Skeletal muscle tissue (tissue), 4 donors: ENCODE results near the gene HERC3. TPM values are rescaled to one million over a fixed set of nuclear protein-coding genes. Genes with fewer than 3 reads are reported as not detected.

Experiments used
- H3K27ac ChIP-seq: one replicate; pipeline ENCODE4 v1.7.0; 2013; ENCODE audit warnings: mild to moderate bottlenecking, low read depth, low read length, inconsistent platforms
- H3K27me3 ChIP-seq, 3 donors: one replicate each; pipeline ENCODE4 v1.7.0; 2013; ENCODE audit warnings: low read length in 3 of 3; ENCODE audit not compliant: control insufficient read depth in 3 of 3, insufficient read depth in 3 of 3
- H3K36me3 ChIP-seq, 3 donors: one replicate each; pipeline ENCODE4 v1.7.0; 2013; ENCODE audit warnings: low read length in 3 of 3; ENCODE audit not compliant: control insufficient read depth in 3 of 3, insufficient read depth in 3 of 3
- H3K4me1 ChIP-seq, 3 donors: one replicate each; pipeline ENCODE4 v1.7.0; 2013; ENCODE audit warnings: low read length in 3 of 3, mild to moderate bottlenecking in 3 of 3; ENCODE audit not compliant: control insufficient read depth in 3 of 3, insufficient read depth in 3 of 3
- H3K4me3 ChIP-seq, 3 donors: one replicate each; pipeline ENCODE4 v1.7.0; 2013; ENCODE audit warnings: low read length in 3 of 3
- H3K9ac ChIP-seq, 3 donors: one replicate each; pipeline ENCODE4 v1.7.0; 2013; ENCODE audit warnings: low read length in 3 of 3, mild to moderate bottlenecking in 3 of 3, moderate library complexity in 2 of 3, low read depth in 1 of 3
- H3K9me3 ChIP-seq, 3 donors: one replicate each; pipeline ENCODE4 v1.7.0; 2013; ENCODE audit warnings: low read length in 3 of 3; ENCODE audit not compliant: control insufficient read depth in 3 of 3
- total RNA-seq: library from RNA; depleted of rRNA; stranded (reverse); fragments of >200 nt; gene quantifications from one replicate; pipeline ENCODE4 v1.2.3, GENCODE V29; 2014
- donor health status: Osteomylitis.

Gene HERC3
- total RNA-seq, 1 donor from 2014 or later = 16.7 TPM

- Histone ChIP-seq H3K27me3 (no peaks in the 10 kb centered on the region), H3K9me3 (no peaks in the 10 kb centered on the region), H3K36me3 (peaks cover 6 to 29% (median 16%) of the 10 kb centered on the region in 3 donors)
Measured at GRCh38 chr4:88705223-88705622, 112.9 kb downstream of the HERC3 start.

GRCh38 chr4:88705805-88706492 lies 113.7 kb downstream of the HERC3 start:
- Histone ChIP-seq H3K9me3 (no peaks in the 10 kb centered on the region), H3K4me3 (peak overlapping the region in 1 of 3 donors; percentile 17), H3K27me3 (no peaks in the 10 kb centered on the region), H3K27ac (peak overlapping the region; percentile 57), H3K36me3 (peaks cover 6 to 36% (median 18%) of the 10 kb centered on the region in 3 donors), H3K4me1 (peaks cover 4 to 12% (median 4%) of the 10 kb centered on the region in 3 donors), H3K9ac (no peak overlapping the region)

More at GRCh38 chr4:88705223-88705622, 112.9 kb downstream of the HERC3 start:
- H3K27ac ChIP-seq = no peak overlapping the region
- no peak overlapping the region for H3K9ac ChIP-seq
- no peak overlapping the region for H3K4me3 ChIP-seq
- peaks cover 4 to 12% (median 4%) of the 10 kb centered on the region in 3 donors for H3K4me1 ChIP-seq

GRCh38 chr4:88706574-88706973 lies 114.3 kb downstream of the HERC3 start:
- Histone ChIP-seq H3K9ac (peak overlapping the region; percentile 42 to 48 (median 48)), H3K27ac (peak overlapping the region; percentile 57), H3K36me3 (peaks cover 6 to 37% (median 19%) of the 10 kb centered on the region in 3 donors)

GRCh38 chr4:88709989-88710388 lies 117.7 kb downstream of the HERC3 start:
- H3K27me3 ChIP-seq = no peaks in the 10 kb centered on the region
- H3K4me1 ChIP-seq = peaks cover 4 to 12% (median 4%) of the 10 kb centered on the region in 3 donors
- H3K27ac ChIP-seq = no peak overlapping the region
- H3K9me3 ChIP-seq = no peaks in the 10 kb centered on the region
- no peak overlapping the region for H3K4me3 ChIP-seq
- H3K36me3 ChIP-seq = peaks cover 7 to 37% (median 22%) of the 10 kb centered on the region in 3 donors
- H3K9ac ChIP-seq = no peak overlapping the region

More at GRCh38 chr4:88706574-88706973, 114.3 kb downstream of the HERC3 start:
- H3K9me3 ChIP-seq = no peaks in the 10 kb centered on the region
- H3K4me1 ChIP-seq = peaks cover 4 to 12% (median 4%) of the 10 kb centered on the region in 3 donors
- H3K4me3 ChIP-seq = peak overlapping the region in 2 of 3 donors; percentile 8 to 17
- no peaks in the 10 kb centered on the region for H3K27me3 ChIP-seq

GRCh38 chr4:88713782-88714181 lies 121.5 kb downstream of the HERC3 start:
- Histone ChIP-seq H3K9ac (no peak overlapping the region), H3K27me3 (no peaks in the 10 kb centered on the region), H3K27ac (no peak overlapping the region), H3K4me1 (no peaks in the 10 kb centered on the region), H3K4me3 (no peak overlapping the region), H3K36me3 (peaks cover 4 to 34% (median 25%) of the 10 kb centered on the region in 3 donors), H3K9me3 (peaks cover 0 to 3% (median 0%) of the 10 kb centered on the region in 3 donors)

GRCh38 chr4:88718098-88718497 lies 125.8 kb downstream of the HERC3 start:
- Histone ChIP-seq H3K4me1 (peaks cover 21 to 26% (median 23%) of the 10 kb centered on the region in 3 donors), H3K4me3 (no peak overlapping the region), H3K27ac (no peak overlapping the region), H3K9ac (no peak overlapping the region), H3K36me3 (peaks cover 0 to 17% (median 10%) of the 10 kb centered on the region in 3 donors), H3K27me3 (no peaks in the 10 kb centered on the region), H3K9me3 (peaks cover 0 to 3% (median 0%) of the 10 kb centered on the region in 3 donors)

GRCh38 chr4:88719381-88719780 lies 127.1 kb downstream of the HERC3 start:
- Histone ChIP-seq H3K9ac (no peak overlapping the region), H3K9me3 (peaks cover 0 to 3% (median 0%) of the 10 kb centered on the region in 3 donors), H3K27ac (no peak overlapping the region), H3K4me1 (peaks cover 23 to 36% (median 28%) of the 10 kb centered on the region in 3 donors), H3K36me3 (peaks cover 3 to 20% (median 10%) of the 10 kb centered on the region in 3 donors), H3K27me3 (no peaks in the 10 kb centered on the region), H3K4me3 (no peak overlapping the region)

GRCh38 chr4:88720451-88721428 lies 128.5 kb downstream of the HERC3 start:
- Histone ChIP-seq H3K27ac (no peak overlapping the region), H3K4me1 (peaks cover 23 to 41% (median 28%) of the 10 kb centered on the region in 3 donors)

GRCh38 chr4:88722276-88722780 lies 130.0 kb downstream of the HERC3 start:
- Histone ChIP-seq H3K9ac (no peak overlapping the region), H3K4me1 (peaks cover 24 to 47% (median 30%) of the 10 kb centered on the region in 3 donors), H3K27ac (no peak overlapping the region), H3K9me3 (no peaks in the 10 kb centered on the region), H3K4me3 (no peak overlapping the region), H3K36me3 (peaks cover 3 to 22% (median 15%) of the 10 kb centered on the region in 3 donors), H3K27me3 (no peaks in the 10 kb centered on the region)

More at GRCh38 chr4:88720451-88721428, 128.5 kb downstream of the HERC3 start:
- H3K36me3 ChIP-seq = peaks cover 3 to 20% (median 14%) of the 10 kb centered on the region in 3 donors
- H3K9me3 ChIP-seq = peaks cover 0 to 3% (median 0%) of the 10 kb centered on the region in 3 donors
- no peaks in the 10 kb centered on the region for H3K27me3 ChIP-seq
- H3K4me3 ChIP-seq = no peak overlapping the region
- no peak overlapping the region for H3K9ac ChIP-seq
